ENCODE measurements around the gene PAPLN.
A peak's percentile ranks its signal among the peaks of the same experiment; 100 is the strongest.

Gene PAPLN

GRCh38 chr14:73221945-73222344 is 15.4 kb upstream of the PAPLN start:
- Histone ChIP-seq H4K8ac (ENCODE audit: low read depth, low read length) (no peak overlapping the region), H2AK5ac (ENCODE audit: low read length) (no peak overlapping the region), H3K79me2 (ENCODE audit: control insufficient read depth, insufficient read depth, low read length, poor library complexity) (no peaks in the 10 kb centered on the region), H3K18ac (ENCODE audit: low read length) (no peak overlapping the region), H3K14ac (ENCODE audit: low read length) (no peak overlapping the region), H3K27ac (ENCODE audit: low read depth, low read length) (no peak overlapping the region), H2AFZ (ENCODE audit: insufficient read depth, low read length, poor library complexity) (no peak overlapping the region), H3K4me1 (ENCODE audit: control insufficient read depth in 1 of 2, insufficient read depth in 2 of 2, low read length in 2 of 2) (peaks cover 0 to 2% of the 10 kb centered on the region in 2 experiments), H3K4me2 (ENCODE audit: low read length) (no peak overlapping the region), H3K4me3 (ENCODE audit: low read depth, low read length) (no peak overlapping the region), H4K12ac (ENCODE audit: low read depth, low read length) (no peak overlapping the region), H3K23ac (ENCODE audit: low read length) (no peak overlapping the region), H4K91ac (ENCODE audit: low read depth, low read length) (no peak overlapping the region), H3K9ac (ENCODE audit: low read length) (no peak overlapping the region), H3K36me3 (ENCODE audit: control insufficient read depth in 1 of 2, insufficient read depth in 2 of 2, low read length in 2 of 2) (peaks cover 14 to 21% of the 10 kb centered on the region in 2 experiments), H3K9me3 (ENCODE audit: insufficient read depth, low read depth, low read length) (no peaks in the 10 kb centered on the region), H2BK12ac (ENCODE audit: low read length) (no peak overlapping the region), H3K4ac (ENCODE audit: low read depth, low read length) (no peak overlapping the region), H2BK120ac (ENCODE audit: insufficient read depth, low read length, poor library complexity) (no peak overlapping the region), H3K79me1 (ENCODE audit: low read length) (no peaks in the 10 kb centered on the region), H2BK5ac (ENCODE audit: low read depth, low read length, poor library complexity) (no peak overlapping the region), H3K27me3 (ENCODE audit: insufficient read depth, low read length) (no peaks in the 10 kb centered on the region)
- no CpG with 5 or more reads among the region's 2 CpGs for WGBS (ENCODE audit: extremely low coverage, insufficient coverage, insufficient read length)
- peak in 1 of 2 donors; percentile 71 for DNase-seq

GRCh38 chr14:73223049-73223448 is 14.3 kb upstream of the PAPLN start:
- H2BK12ac ChIP-seq (ENCODE audit: low read length), result no peak overlapping the region
- no peak overlapping the region for H3K27ac ChIP-seq (ENCODE audit: low read depth, low read length)
- H4K91ac ChIP-seq (ENCODE audit: low read depth, low read length), result no peak overlapping the region
- no peak overlapping the region for H3K23ac ChIP-seq (ENCODE audit: low read length)
- H3K79me1 ChIP-seq (ENCODE audit: low read length), result no peaks in the 10 kb centered on the region
- no peak overlapping the region for H3K4ac ChIP-seq (ENCODE audit: low read depth, low read length)
- H3K4me3 ChIP-seq (ENCODE audit: low read depth, low read length), result no peak overlapping the region
- no peak overlapping the region for H2BK120ac ChIP-seq (ENCODE audit: insufficient read depth, low read length, poor library complexity)
- H2AK5ac ChIP-seq (ENCODE audit: low read length), result no peak overlapping the region
- no peak overlapping the region for H3K9ac ChIP-seq (ENCODE audit: low read length)
- no peak overlapping the region for H4K8ac ChIP-seq (ENCODE audit: low read depth, low read length)
- H2BK5ac ChIP-seq (ENCODE audit: low read depth, low read length, poor library complexity), result no peak overlapping the region
- H3K4me1 ChIP-seq (ENCODE audit: control insufficient read depth in 1 of 2, insufficient read depth in 2 of 2, low read length in 2 of 2), result peaks cover 0 to 4% of the 10 kb centered on the region in 2 experiments
- no peak overlapping the region for H2AFZ ChIP-seq (ENCODE audit: insufficient read depth, low read length, poor library complexity)
- H3K14ac ChIP-seq (ENCODE audit: low read length), result no peak overlapping the region
- no peaks in the 10 kb centered on the region for H3K79me2 ChIP-seq (ENCODE audit: control insufficient read depth, insufficient read depth, low read length, poor library complexity)
- H3K36me3 ChIP-seq (ENCODE audit: control insufficient read depth in 1 of 2, insufficient read depth in 2 of 2, low read length in 2 of 2), result peaks cover 10 to 18% of the 10 kb centered on the region in 2 experiments
- no peak overlapping the region for H4K12ac ChIP-seq (ENCODE audit: low read depth, low read length)
- no peak overlapping the region for H3K4me2 ChIP-seq (ENCODE audit: low read length)
- H3K18ac ChIP-seq (ENCODE audit: low read length), result no peak overlapping the region
- no CpG with 5 or more reads among the region's 5 CpGs for WGBS (ENCODE audit: extremely low coverage, insufficient coverage, insufficient read length)
- H3K27me3 ChIP-seq (ENCODE audit: insufficient read depth, low read length), result no peaks in the 10 kb centered on the region
- DNase-seq, result peak in 1 of 2 donors; percentile 30
- no peaks in the 10 kb centered on the region for H3K9me3 ChIP-seq (ENCODE audit: insufficient read depth, low read depth, low read length)

GRCh38 chr14:73225496-73225895 is 11.8 kb upstream of the PAPLN start:
- H2AK5ac ChIP-seq (ENCODE audit: low read length), result no peak overlapping the region
- no peak overlapping the region for H3K4me3 ChIP-seq (ENCODE audit: low read depth, low read length)
- no peak overlapping the region for H3K4ac ChIP-seq (ENCODE audit: low read depth, low read length)
- H2BK5ac ChIP-seq (ENCODE audit: low read depth, low read length, poor library complexity), result no peak overlapping the region
- H2AFZ ChIP-seq (ENCODE audit: insufficient read depth, low read length, poor library complexity), result no peak overlapping the region
- peak in 1 of 2 donors; percentile 30 for DNase-seq
- H4K91ac ChIP-seq (ENCODE audit: low read depth, low read length), result no peak overlapping the region
- no peak overlapping the region for H2BK120ac ChIP-seq (ENCODE audit: insufficient read depth, low read length, poor library complexity)
- no peaks in the 10 kb centered on the region for H3K79me2 ChIP-seq (ENCODE audit: control insufficient read depth, insufficient read depth, low read length, poor library complexity)
- peaks cover 0 to 4% of the 10 kb centered on the region in 2 experiments for H3K4me1 ChIP-seq (ENCODE audit: control insufficient read depth in 1 of 2, insufficient read depth in 2 of 2, low read length in 2 of 2)
- H3K36me3 ChIP-seq (ENCODE audit: control insufficient read depth in 1 of 2, insufficient read depth in 2 of 2, low read length in 2 of 2), result peaks cover 3 to 14% of the 10 kb centered on the region in 2 experiments
- H3K23ac ChIP-seq (ENCODE audit: low read length), result no peak overlapping the region
- H4K12ac ChIP-seq (ENCODE audit: low read depth, low read length), result no peak overlapping the region
- H3K9ac ChIP-seq (ENCODE audit: low read length), result no peak overlapping the region
- no peaks in the 10 kb centered on the region for H3K79me1 ChIP-seq (ENCODE audit: low read length)
- H3K27me3 ChIP-seq (ENCODE audit: insufficient read depth, low read length), result no peaks in the 10 kb centered on the region
- no peak overlapping the region for H4K8ac ChIP-seq (ENCODE audit: low read depth, low read length)
- H3K14ac ChIP-seq (ENCODE audit: low read length), result no peak overlapping the region
- no peak overlapping the region for H2BK12ac ChIP-seq (ENCODE audit: low read length)
- H3K9me3 ChIP-seq (ENCODE audit: insufficient read depth, low read depth, low read length), result no peaks in the 10 kb centered on the region
- WGBS (ENCODE audit: extremely low coverage, insufficient coverage, insufficient read length), result no CpG with 5 or more reads among the region's 4 CpGs
- no peak overlapping the region for H3K18ac ChIP-seq (ENCODE audit: low read length)
- H3K4me2 ChIP-seq (ENCODE audit: low read length), result no peak overlapping the region
- H3K27ac ChIP-seq (ENCODE audit: low read depth, low read length), result no peak overlapping the region

GRCh38 chr14:73227812-73228781 is 9.2 kb upstream of the PAPLN start:
- no peaks in the 10 kb centered on the region for H3K79me1 ChIP-seq (ENCODE audit: low read length)
- H4K8ac ChIP-seq (ENCODE audit: low read depth, low read length), result no peak overlapping the region
- H3K27me3 ChIP-seq (ENCODE audit: insufficient read depth, low read length), result peaks cover 2% of the 10 kb centered on the region
- no peak overlapping the region for H2BK5ac ChIP-seq (ENCODE audit: low read depth, low read length, poor library complexity)
- no peak overlapping the region for H2AK5ac ChIP-seq (ENCODE audit: low read length)
- peak; percentile 87 to 92 for DNase-seq
- no peak overlapping the region for H4K12ac ChIP-seq (ENCODE audit: low read depth, low read length)
- no peak overlapping the region for H3K27ac ChIP-seq (ENCODE audit: low read depth, low read length)
- WGBS (ENCODE audit: extremely low coverage, insufficient coverage, insufficient read length), result no CpG with 5 or more reads among the region's 25 CpGs
- no peak overlapping the region for H3K23ac ChIP-seq (ENCODE audit: low read length)
- H2BK12ac ChIP-seq (ENCODE audit: low read length), result no peak overlapping the region
- no peak overlapping the region for H4K91ac ChIP-seq (ENCODE audit: low read depth, low read length)
- H3K4me2 ChIP-seq (ENCODE audit: low read length), result no peak overlapping the region
- no peak overlapping the region for H3K18ac ChIP-seq (ENCODE audit: low read length)
- H3K4me1 ChIP-seq (ENCODE audit: control insufficient read depth in 1 of 2, insufficient read depth in 2 of 2, low read length in 2 of 2), result peaks cover 0 to 2% of the 10 kb centered on the region in 2 experiments
- H3K4ac ChIP-seq (ENCODE audit: low read depth, low read length), result no peak overlapping the region
- H3K9ac ChIP-seq (ENCODE audit: low read length), result no peak overlapping the region
- no peaks in the 10 kb centered on the region for H3K9me3 ChIP-seq (ENCODE audit: insufficient read depth, low read depth, low read length)
- no peaks in the 10 kb centered on the region for H3K79me2 ChIP-seq (ENCODE audit: control insufficient read depth, insufficient read depth, low read length, poor library complexity)
- H3K36me3 ChIP-seq (ENCODE audit: control insufficient read depth in 1 of 2, insufficient read depth in 2 of 2, low read length in 2 of 2), result peaks cover 1 to 10% of the 10 kb centered on the region in 2 experiments
- H2AFZ ChIP-seq (ENCODE audit: insufficient read depth, low read length, poor library complexity), result no peak overlapping the region
- no peak overlapping the region for H2BK120ac ChIP-seq (ENCODE audit: insufficient read depth, low read length, poor library complexity)
- H3K4me3 ChIP-seq (ENCODE audit: low read depth, low read length), result no peak overlapping the region
- H3K14ac ChIP-seq (ENCODE audit: low read length), result no peak overlapping the region

Measured in trophoblast cell (in vitro differentiated cells and primary cell).